ENCODE data around the gene TRAPPC3.

DNA sequence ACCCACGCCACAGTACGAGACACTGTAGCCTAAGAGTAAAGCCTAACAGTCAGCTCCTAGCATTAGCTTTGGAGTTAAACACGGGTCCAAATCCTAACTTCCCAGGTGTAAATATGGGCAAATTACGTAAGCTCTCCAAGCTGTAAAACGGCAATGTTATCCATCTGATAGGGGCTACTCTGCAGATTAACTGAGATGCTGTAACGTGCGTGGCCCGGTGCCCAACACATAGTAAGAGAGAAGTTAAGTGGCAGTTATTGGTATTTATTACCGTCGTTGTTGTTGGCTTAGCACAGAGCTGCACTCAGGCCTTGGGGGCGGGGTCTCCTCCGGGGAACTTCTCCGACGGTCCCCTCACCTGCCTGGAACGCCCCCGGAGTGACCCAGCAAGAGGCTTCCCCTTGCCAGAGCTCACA lies 457 bp downstream of the TRAPPC3 start:
- TF ChIP-seq, protein P1, sequence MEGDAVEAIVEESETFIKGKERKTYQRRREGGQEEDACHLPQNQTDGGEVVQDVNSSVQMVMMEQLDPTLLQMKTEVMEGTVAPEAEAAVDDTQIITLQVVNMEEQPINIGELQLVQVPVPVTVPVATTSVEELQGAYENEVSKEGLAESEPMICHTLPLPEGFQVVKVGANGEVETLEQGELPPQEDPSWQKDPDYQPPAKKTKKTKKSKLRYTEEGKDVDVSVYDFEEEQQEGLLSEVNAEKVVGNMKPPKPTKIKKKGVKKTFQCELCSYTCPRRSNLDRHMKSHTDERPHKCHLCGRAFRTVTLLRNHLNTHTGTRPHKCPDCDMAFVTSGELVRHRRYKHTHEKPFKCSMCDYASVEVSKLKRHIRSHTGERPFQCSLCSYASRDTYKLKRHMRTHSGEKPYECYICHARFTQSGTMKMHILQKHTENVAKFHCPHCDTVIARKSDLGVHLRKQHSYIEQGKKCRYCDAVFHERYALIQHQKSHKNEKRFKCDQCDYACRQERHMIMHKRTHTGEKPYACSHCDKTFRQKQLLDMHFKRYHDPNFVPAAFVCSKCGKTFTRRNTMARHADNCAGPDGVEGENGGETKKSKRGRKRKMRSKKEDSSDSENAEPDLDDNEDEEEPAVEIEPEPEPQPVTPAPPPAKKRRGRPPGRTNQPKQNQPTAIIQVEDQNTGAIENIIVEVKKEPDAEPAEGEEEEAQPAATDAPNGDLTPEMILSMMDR (IDR thresholded peaks at IDR 0.05; ENCODE audit: low read depth, low read length) = no peak
- TF ChIP-seq EZH2phosphoT487 (IDR thresholded peaks at IDR 0.05; ENCODE audit: low read depth) = no peak

Measured in OCI-LY3 (cell line).